HEK293T (cell line): ENCODE results near the gene NMT1.

Source experiments
- CTCF ChIA-PET: fragments of 350-600 bp; formaldehyde crosslinking; extraction: SDS; loops from one replicate; lab custom pipeline; 2021; ENCODE audit warnings: antibody characterized with exemption, inconsistent platforms; lab: Yijun Ruan, JAX
- POLR2A ChIA-PET: fragments of 350-600 bp; formaldehyde crosslinking; extraction: SDS; loops from one replicate; lab custom pipeline; 2020; ENCODE audit warnings: antibody characterized with exemption, inconsistent platforms; lab: Yijun Ruan, JAX
- DNase-seq: peaks from one replicate; pipeline ENCODE4 v3.0.0; 2012; ENCODE audit warnings: mixed read lengths; ENCODE audit errors: extremely low spot score
- ARNT ChIP-seq: fragments of 450-650 bp; IDR thresholded peaks from 2 replicates; pipeline ENCODE4 v1.6.1; 2017; ENCODE audit warnings: mild to moderate bottlenecking
- BHLHE40 ChIP-seq: fragments of 450-650 bp; IDR thresholded peaks from 2 replicates; pipeline ENCODE4 v1.6.1; 2016; ENCODE audit warnings: mild to moderate bottlenecking, moderate library complexity, borderline replicate concordance
- CTBP1 ChIP-seq: fragments of 450-650 bp; IDR thresholded peaks from 2 replicates; pipeline ENCODE4 v1.6.1; 2016; ENCODE audit warnings: borderline replicate concordance
- ELF4 ChIP-seq: fragments of 450-650 bp; IDR thresholded peaks from 2 replicates; pipeline ENCODE4 v1.6.1; 2017; ENCODE audit warnings: antibody characterized with exemption
- FOXA1 ChIP-seq: fragments of 450-650 bp; IDR thresholded peaks from 2 replicates; pipeline ENCODE4 v1.6.1; 2016; ENCODE audit warnings: mild to moderate bottlenecking
- FOXK2 ChIP-seq: fragments of 450-650 bp; IDR thresholded peaks from 2 replicates; pipeline ENCODE4 v1.6.1; 2016; ENCODE audit warnings: mild to moderate bottlenecking
- FOXM1 ChIP-seq: fragments of 450-650 bp; IDR thresholded peaks from 2 replicates; pipeline ENCODE4 v1.6.1; 2017; ENCODE audit warnings: mild to moderate bottlenecking, borderline replicate concordance
- HDGF ChIP-seq: fragments of 450-650 bp; IDR thresholded peaks from 2 replicates; pipeline ENCODE4 v1.6.1; 2017; ENCODE audit warnings: antibody characterized with exemption, borderline replicate concordance
- L3MBTL2 ChIP-seq: fragments of 450-650 bp; conservative IDR thresholded peaks from 2 replicates; pipeline ENCODE4 v1.6.1; 2016; ENCODE audit warnings: mild to moderate bottlenecking
- LEF1 ChIP-seq: fragments of 450-650 bp; IDR thresholded peaks from 2 replicates; pipeline ENCODE4 v1.6.1; 2017; ENCODE audit warnings: mild to moderate bottlenecking, borderline replicate concordance
- NFRKB ChIP-seq: fragments of 450-650 bp; IDR thresholded peaks from 2 replicates; pipeline ENCODE4 v1.6.1; 2016; ENCODE audit warnings: mild to moderate bottlenecking, moderate library complexity
- SP1 ChIP-seq: fragments of 450-650 bp; IDR thresholded peaks from 2 replicates; pipeline ENCODE4 v1.6.1; 2017
- SUZ12 ChIP-seq: fragments of 450-650 bp; IDR thresholded peaks from 2 replicates; pipeline ENCODE4 v1.6.1; 2016; ENCODE audit warnings: mild to moderate bottlenecking
- TARDBP ChIP-seq: fragments of 450-650 bp; IDR thresholded peaks from 2 replicates; pipeline ENCODE4 v1.6.1; 2016
- ZNF384 ChIP-seq: fragments of 450-650 bp; IDR thresholded peaks from 2 replicates; pipeline ENCODE4 v1.6.1; 2016
- TF ChIP-seq, protein P1 (sequence below): fragments of 450-650 bp; IDR thresholded peaks from 2 replicates; pipeline ENCODE4 v1.6.1; 2016

The NMT1 gene

DNA sequence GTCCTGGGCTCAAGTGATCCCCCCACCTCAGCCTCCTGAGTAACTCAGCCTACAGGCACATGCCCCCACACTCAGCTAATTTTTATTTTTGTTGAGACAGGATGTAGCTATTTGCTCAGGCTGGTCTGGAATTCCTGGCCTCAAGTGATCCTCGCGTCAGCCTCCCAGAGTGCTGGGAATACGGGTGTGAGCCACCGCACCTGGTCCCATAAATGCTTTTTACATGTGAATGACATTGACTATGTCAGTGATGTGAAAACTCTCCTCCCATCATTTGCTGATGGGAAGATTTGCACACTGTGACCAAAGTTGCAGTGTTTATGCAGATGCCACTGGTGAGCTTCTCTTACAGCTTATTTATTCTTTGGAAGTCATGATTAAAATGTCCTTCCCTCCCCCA, 56.2 kb downstream of the NMT1 start:
- ChIA-PET CTCF (interaction anchor here (3.0 kb wide), 1 partner anchor 18 kb away, joined by 15 read pairs; the partner anchor contains the start of gene ACBD4), POLR2A (interaction anchor here (1.1 to 1.9 kb wide), 2 partner anchors 8 to 44 kb away, joined by 3 to 6 read pairs; partner anchors contain the start of gene HEXIM2)
- no peak for DNase-seq
- TF ChIP-seq ELF4 (no peak), TARDBP (no peak), FOXA1 (no peak), FOXM1 (no peak), HDGF (no peak), BHLHE40 (no peak), FOXK2 (no peak), L3MBTL2 (no peak), ZNF384 (no peak), NFRKB (no peak), CTBP1 (no peak), ARNT (no peak), SP1 (no peak)
- TF ChIP-seq, protein P1, sequence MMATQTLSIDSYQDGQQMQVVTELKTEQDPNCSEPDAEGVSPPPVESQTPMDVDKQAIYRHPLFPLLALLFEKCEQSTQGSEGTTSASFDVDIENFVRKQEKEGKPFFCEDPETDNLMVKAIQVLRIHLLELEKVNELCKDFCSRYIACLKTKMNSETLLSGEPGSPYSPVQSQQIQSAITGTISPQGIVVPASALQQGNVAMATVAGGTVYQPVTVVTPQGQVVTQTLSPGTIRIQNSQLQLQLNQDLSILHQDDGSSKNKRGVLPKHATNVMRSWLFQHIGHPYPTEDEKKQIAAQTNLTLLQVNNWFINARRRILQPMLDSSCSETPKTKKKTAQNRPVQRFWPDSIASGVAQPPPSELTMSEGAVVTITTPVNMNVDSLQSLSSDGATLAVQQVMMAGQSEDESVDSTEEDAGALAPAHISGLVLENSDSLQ, result no peak

DNA sequence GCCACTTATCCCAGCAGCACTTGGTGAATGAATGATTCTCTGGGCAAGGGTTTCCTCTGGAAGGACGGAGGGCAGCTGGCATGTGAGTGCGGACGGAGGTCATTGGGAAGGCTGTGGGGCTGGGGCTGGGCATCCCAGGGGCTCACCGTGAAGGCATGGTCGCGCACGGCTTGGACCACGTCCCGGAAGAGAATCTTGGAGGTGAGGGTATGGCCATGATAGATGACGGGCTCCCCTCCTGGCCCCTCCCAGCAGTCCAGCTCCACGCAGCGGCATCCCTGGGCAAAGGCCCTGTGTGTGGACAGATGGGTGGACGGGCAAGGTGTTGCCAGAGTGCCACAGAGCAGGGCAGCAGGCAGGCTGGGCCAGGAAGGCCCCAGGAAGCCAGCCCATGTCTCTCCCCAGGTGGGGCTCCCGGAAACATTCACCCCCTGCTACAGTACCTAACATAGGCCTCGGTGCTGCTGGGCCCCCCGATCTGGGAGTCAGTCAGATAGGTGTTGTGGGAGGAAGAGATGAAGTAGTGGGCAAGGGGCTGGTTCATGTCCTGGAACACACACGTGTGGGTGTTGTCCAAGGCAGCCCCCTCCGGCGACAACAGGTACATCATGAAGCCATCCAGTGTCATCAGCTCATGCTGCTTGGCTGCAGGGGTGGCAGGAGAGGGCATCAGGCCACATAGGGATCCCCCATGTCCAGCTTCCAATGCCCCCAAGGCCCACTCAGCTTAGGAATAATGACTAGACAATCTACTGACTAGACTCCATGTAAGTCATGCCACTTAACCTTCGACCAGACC, 56.9 kb downstream of the NMT1 start:
- no peak for TF ChIP-seq FOXM1
- ChIA-PET POLR2A (interaction anchor here (1.1 to 1.9 kb wide), 3 partner anchors 9 to 43 kb away, joined by 3 to 6 read pairs (median 3); partner anchors contain the start of gene HEXIM2), CTCF (interaction anchor here (3.0 kb wide), 1 partner anchor 17 kb away, joined by 15 read pairs; the partner anchor contains the start of gene ACBD4)
- no peak for DNase-seq

DNA sequence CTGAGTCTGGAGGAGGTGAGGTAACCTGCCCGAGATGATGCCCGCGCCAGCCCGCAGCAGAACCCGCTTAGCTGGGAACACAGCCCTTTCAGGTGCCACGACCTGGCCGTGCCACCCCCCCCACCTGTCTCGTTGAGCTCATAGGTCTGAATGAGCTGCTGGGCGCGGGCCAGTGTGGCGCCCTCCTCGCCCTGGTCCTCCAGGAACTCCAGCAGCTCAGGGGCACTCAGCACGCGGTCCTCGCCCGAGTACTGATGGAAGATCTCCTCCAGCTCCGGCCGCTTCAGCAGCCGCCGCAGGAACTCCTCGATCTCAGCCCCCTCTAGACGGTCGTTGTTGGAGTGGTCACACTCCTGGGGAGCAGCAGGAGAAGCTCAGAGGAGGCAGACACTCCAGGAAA, 57.6 kb downstream of the NMT1 start:
- CTCF ChIA-PET, result interaction anchor here (3.0 kb wide), 1 partner anchor 17 kb away, joined by 15 read pairs; the partner anchor contains the start of gene ACBD4
- DNase-seq, result no peak
- no peak for TF ChIP-seq LEF1
- TF ChIP-seq ELF4, result no peak
- no peak for TF ChIP-seq BHLHE40
- TF ChIP-seq L3MBTL2, result no peak
- no peak for TF ChIP-seq FOXK2
- TF ChIP-seq SUZ12, result no peak
- TF ChIP-seq ZNF384, result no peak
- no peak for TF ChIP-seq NFRKB
- no peak for TF ChIP-seq FOXA1
- no peak for TF ChIP-seq SP1
- no peak for TF ChIP-seq TARDBP
- no peak for TF ChIP-seq CTBP1
- no peak for TF ChIP-seq HDGF
- TF ChIP-seq ARNT, result no peak
- TF ChIP-seq, protein P1, result no peak
- TF ChIP-seq FOXM1, result no peak
- POLR2A ChIA-PET, result interaction anchor here (1.1 to 1.9 kb wide), 3 partner anchors 9 to 43 kb away, joined by 3 to 6 read pairs (median 3); partner anchors contain the start of gene HEXIM2

DNA sequence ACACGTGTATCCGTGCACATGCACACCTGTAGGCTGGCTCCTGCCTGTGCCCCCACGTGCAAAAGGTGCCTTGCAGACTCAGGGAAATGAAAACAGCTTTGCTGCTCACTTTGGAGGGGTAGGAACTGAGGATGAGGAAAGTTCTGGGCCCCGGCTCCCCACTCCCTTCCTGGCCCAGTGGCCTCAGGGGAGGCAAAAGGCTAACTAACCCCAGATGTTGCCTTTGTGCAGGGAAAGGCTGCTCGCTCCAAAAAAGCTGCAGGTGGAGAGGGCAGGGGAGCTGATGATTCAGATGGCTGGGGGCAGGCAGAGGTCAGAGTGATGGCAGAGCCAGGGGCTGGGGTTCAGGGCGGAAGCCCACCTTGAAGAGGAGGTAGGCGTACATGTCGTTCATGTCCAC, 58.8 kb downstream of the NMT1 start:
- POLR2A ChIA-PET, result no interaction called here
- no peak for DNase-seq
- TF ChIP-seq FOXA1, result no peak
- TF ChIP-seq ARNT, result no peak
- TF ChIP-seq SUZ12, result no peak
- no peak for TF ChIP-seq ZNF384
- no peak for TF ChIP-seq CTBP1
- TF ChIP-seq FOXM1, result no peak
- no peak for TF ChIP-seq L3MBTL2
- TF ChIP-seq BHLHE40, result no peak
- TF ChIP-seq SP1, result no peak
- no peak for TF ChIP-seq LEF1
- TF ChIP-seq, protein P1, result no peak
- no peak for TF ChIP-seq ELF4
- TF ChIP-seq HDGF, result no peak
- no peak for TF ChIP-seq NFRKB
- no peak for TF ChIP-seq TARDBP
- TF ChIP-seq FOXK2, result no peak
- CTCF ChIA-PET, result interaction anchor here (3.0 kb wide), 1 partner anchor 15 kb away, joined by 15 read pairs; the partner anchor contains the start of gene ACBD4

DNA sequence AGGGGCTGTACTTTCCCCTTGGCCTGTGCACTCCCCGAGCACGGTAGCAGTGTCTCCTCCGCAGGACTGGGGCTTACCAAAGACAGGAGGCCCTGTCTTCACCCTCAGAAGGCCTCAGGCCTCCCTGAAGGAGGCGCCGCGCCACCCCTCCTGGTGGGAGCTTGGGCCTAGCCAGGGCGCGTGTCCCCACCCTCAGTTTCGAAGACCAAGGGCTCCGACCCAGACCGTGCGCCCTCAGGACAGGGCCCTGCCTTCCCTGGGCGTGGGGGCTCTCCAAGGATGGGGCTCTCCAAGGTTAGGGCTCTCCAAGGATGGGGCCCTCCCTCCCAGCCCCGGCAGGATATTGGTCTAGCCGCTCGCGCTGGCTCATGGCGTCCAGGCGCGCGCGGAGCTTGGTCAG, 59.4 kb downstream of the NMT1 start:
- TF ChIP-seq SUZ12, result no peak
- no peak for TF ChIP-seq L3MBTL2
- TF ChIP-seq NFRKB, result no peak
- TF ChIP-seq LEF1, result no peak
- no peak for TF ChIP-seq ARNT
- DNase-seq, result no peak
- CTCF ChIA-PET, result no interaction called here
- POLR2A ChIA-PET, result no interaction called here

DNA sequence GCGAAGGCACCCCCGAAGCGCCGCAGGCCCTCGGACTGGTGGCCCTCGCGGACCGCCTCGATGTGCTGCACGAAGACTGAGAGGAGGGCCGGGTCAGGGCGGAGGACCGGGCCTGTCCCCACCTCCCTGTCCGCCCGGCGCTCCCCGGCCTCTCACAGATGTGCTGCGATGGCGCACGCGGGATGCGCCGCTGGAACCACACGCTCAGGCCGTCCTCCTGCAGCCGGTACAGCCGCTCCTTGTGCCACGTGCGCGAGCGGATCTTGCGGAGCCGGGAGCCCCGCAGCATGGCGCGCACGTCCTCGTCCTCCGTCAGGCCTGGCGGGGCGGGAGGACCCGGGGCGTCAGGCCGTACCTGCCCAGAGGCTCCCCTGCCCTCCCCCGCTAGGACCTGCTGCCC, 59.9 kb downstream of the NMT1 start:
- ChIA-PET POLR2A (no interaction called here), CTCF (no interaction called here)
- DNase-seq, result no peak
- TF ChIP-seq LEF1 (no peak), NFRKB (no peak), FOXK2 (no peak), ZNF384 (no peak), SUZ12 (no peak), FOXM1 (no peak), SP1 (no peak), TARDBP (no peak), FOXA1 (no peak), ELF4 (no peak), BHLHE40 (no peak), HDGF (no peak), L3MBTL2 (no peak), ARNT (no peak), CTBP1 (no peak)
- TF ChIP-seq, protein P1, result no peak
